Tibial nerve (tissue), 4 donors: ENCODE data around the gene DAD1. TPM values are rescaled to one million over a fixed set of nuclear protein-coding genes. Genes with fewer than 3 reads are reported as not detected.

Experiments used
- DNase-seq, 2 donors: peaks; one replicate each; pipeline ENCODE4 v3.0.0-alpha.2; 2019; ENCODE audit warnings: low spot score in 2 of 2
- H3K27ac ChIP-seq, 4 donors: fragments of 200-600 bp; sonication (generic) in 3 of 4; one replicate each; pipeline ENCODE4 v1.5.1; 2017 to 2019; ENCODE audit warnings: mild to moderate bottlenecking in 1 of 4
- H3K27me3 ChIP-seq, 2 donors: fragments of 200-600 bp; sonication (generic) in 1 of 2; one replicate each; pipeline versions ENCODE4 v1.5.1 to v1.6.0; 2017 to 2019
- H3K36me3 ChIP-seq, 3 donors: fragments of 200-600 bp; sonication (generic); one replicate each; pipeline ENCODE4 v1.5.1; 2018 to 2019
- H3K4me1 ChIP-seq, 4 donors: fragments of 200-600 bp; sonication (generic) in 3 of 4; one replicate each; pipeline ENCODE4 v1.5.1; 2017 to 2019
- H3K4me3 ChIP-seq, 4 donors: fragments of 200-600 bp; sonication (generic) in 3 of 4; one replicate each; pipeline ENCODE4 v1.5.1; 2017 to 2019; ENCODE audit warnings: mild to moderate bottlenecking in 1 of 4, moderate library complexity in 1 of 4
- H3K9me3 ChIP-seq, 4 donors: fragments of 200-600 bp; sonication (generic) in 3 of 4; one replicate each; pipeline ENCODE4 v1.5.1; 2017 to 2019
- EP300 ChIP-seq, 2 donors: sonication (generic); formaldehyde crosslinking; IDR thresholded peaks; one replicate each; pipeline ENCODE4 v1.6.1; 2017; ENCODE audit warnings: antibody characterized with exemption in 2 of 2, mild to moderate bottlenecking in 1 of 2
- POLR2A ChIP-seq, 2 donors: fragments of 450-650 bp; IDR thresholded peaks; one replicate each; pipeline ENCODE4 v1.6.1; 2017; ENCODE audit warnings: antibody characterized with exemption in 2 of 2, mild to moderate bottlenecking in 2 of 2, moderate library complexity in 2 of 2
- WGBS, 2 donors: methylation state at CpG; one replicate each; pipeline ENCODE4 v1.1.5; 2018; 5-methylcytosine and 5-hydroxymethylcytosine counted together
- total RNA-seq, 4 donors: library from RNA; depleted of rRNA; stranded (reverse); fragments of >200 nt; gene quantifications; one replicate each; pipeline ENCODE4 v1.1.0, GENCODE V29; 2016
- TF ChIP-seq, protein P1 (sequence below), 5 experiments: fragments of 200-600 bp in 3 of 5; fragments of 450-650 bp in 2 of 5; sonication (generic) in 3 of 5; IDR thresholded peaks; one replicate each; pipeline ENCODE4 v1.5.1; 2016 to 2019; ENCODE audit warnings: antibody characterized with exemption in 5 of 5, mild to moderate bottlenecking in 3 of 5, moderate library complexity in 2 of 5

DAD1 gene
- total RNA-seq, 4 donors from 2014 or later, result 128 to 254 (median 198) TPM

DNA sequence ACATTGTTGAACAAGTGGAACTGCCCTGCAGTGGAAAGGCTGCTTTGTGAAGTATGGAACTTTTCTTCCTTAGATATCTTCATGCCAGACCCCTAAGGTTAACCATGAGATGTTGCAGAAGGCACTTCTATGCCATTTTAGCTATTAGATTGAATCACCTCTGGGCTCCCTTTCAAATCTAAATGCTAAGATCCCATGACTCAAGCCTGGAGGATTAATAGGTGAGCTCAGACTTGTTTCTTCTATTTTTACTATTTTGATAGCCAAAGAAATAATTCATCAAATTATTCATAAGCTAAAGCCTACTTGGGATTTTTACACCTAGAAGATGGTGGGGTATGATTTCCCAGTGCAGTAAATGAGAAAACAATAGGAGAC is 64.3 kb downstream of the DAD1 start:
- H3K4me3 ChIP-seq, result no peak overlapping the region
- no peaks in the 10 kb centered on the region for H3K9me3 ChIP-seq
- TF ChIP-seq, protein P1, sequence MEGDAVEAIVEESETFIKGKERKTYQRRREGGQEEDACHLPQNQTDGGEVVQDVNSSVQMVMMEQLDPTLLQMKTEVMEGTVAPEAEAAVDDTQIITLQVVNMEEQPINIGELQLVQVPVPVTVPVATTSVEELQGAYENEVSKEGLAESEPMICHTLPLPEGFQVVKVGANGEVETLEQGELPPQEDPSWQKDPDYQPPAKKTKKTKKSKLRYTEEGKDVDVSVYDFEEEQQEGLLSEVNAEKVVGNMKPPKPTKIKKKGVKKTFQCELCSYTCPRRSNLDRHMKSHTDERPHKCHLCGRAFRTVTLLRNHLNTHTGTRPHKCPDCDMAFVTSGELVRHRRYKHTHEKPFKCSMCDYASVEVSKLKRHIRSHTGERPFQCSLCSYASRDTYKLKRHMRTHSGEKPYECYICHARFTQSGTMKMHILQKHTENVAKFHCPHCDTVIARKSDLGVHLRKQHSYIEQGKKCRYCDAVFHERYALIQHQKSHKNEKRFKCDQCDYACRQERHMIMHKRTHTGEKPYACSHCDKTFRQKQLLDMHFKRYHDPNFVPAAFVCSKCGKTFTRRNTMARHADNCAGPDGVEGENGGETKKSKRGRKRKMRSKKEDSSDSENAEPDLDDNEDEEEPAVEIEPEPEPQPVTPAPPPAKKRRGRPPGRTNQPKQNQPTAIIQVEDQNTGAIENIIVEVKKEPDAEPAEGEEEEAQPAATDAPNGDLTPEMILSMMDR (IDR thresholded peaks at IDR 0.05), result no peak
- TF ChIP-seq POLR2A (IDR thresholded peaks at IDR 0.05) (no peak), EP300 (IDR thresholded peaks at IDR 0.05) (no peak)
- peaks cover 0 to 8% (median 0%) of the 10 kb centered on the region in 4 donors for H3K4me1 ChIP-seq
- H3K36me3 ChIP-seq, result no peaks in the 10 kb centered on the region
- DNase-seq, result no peak
- no peak overlapping the region for H3K27ac ChIP-seq
- no peaks in the 10 kb centered on the region for H3K27me3 ChIP-seq

DNA sequence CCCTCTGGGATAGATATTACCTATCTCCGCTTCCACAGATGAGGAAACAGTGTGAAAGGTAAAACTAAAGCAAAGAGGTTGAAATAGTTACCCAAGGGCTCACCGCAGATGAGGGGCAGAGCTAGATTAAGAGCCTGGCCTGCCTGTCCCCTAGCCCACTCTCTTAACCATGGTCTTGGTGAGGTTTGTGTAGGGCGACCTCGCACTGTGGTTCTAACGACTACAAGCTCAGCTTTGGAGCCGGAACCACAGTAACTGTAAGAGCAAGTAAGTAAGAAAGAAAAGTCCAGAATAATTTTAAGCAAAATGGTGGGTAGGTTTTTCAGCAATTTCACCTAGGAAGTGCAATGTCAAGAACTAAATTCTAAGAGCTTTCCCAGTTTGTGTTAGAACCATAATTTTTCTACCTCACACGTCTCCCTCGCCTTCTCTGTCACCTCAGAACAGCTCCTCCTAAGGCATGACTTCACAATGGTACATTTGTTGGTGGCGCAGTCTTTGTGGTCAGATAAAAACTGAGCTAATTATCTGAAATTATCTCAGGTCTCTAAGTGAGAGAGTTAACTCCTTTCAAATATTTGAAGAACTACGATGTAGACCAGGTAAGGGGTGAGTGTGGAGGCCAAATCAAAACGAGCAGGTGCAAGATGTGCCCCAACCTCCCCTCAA is 64.8 kb downstream of the DAD1 start:
- H3K4me3 ChIP-seq, result no peak overlapping the region
- peaks cover 0 to 8% (median 0%) of the 10 kb centered on the region in 4 donors for H3K4me1 ChIP-seq
- no peak overlapping the region for H3K27ac ChIP-seq
- WGBS, 2 donors, result 89 to 90% methylated on average over 11 of the region's 11 CpGs
- no peak for DNase-seq
- no peaks in the 10 kb centered on the region for H3K36me3 ChIP-seq
- no peaks in the 10 kb centered on the region for H3K9me3 ChIP-seq
- H3K27me3 ChIP-seq, result no peaks in the 10 kb centered on the region
- TF ChIP-seq POLR2A (IDR thresholded peaks at IDR 0.05) (no peak), EP300 (IDR thresholded peaks at IDR 0.05) (no peak)
- TF ChIP-seq, protein P1 (IDR thresholded peaks at IDR 0.05), result no peak

DNA sequence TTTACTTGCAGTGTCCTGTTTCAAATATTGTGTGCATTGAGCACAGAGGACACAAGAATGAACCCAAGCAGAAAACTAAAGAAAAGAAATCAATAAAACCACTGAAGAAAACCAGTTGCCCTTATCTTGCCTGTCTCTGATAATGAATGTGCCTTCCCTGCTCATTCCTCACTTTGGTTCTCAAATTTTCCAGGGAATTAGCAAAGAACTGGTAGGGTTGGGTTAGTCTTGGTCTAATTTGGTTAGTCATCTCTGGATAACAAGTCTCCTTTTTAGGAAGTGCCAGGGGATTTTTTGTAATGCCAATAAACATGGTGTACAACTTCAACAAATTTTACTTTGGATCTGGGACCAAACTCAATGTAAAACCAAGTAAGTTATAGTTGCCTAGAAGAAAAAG is 65.7 kb downstream of the DAD1 start:
- Histone ChIP-seq H3K27me3 (no peaks in the 10 kb centered on the region), H3K27ac (no peak overlapping the region), H3K4me1 (peaks cover 0 to 8% (median 0%) of the 10 kb centered on the region in 4 donors), H3K9me3 (no peaks in the 10 kb centered on the region), H3K36me3 (no peaks in the 10 kb centered on the region), H3K4me3 (no peak overlapping the region)
- TF ChIP-seq EP300 (IDR thresholded peaks at IDR 0.05) (no peak), POLR2A (IDR thresholded peaks at IDR 0.05) (no peak)
- TF ChIP-seq, protein P1 (IDR thresholded peaks at IDR 0.05), result no peak
- DNase-seq, result no peak

DNA sequence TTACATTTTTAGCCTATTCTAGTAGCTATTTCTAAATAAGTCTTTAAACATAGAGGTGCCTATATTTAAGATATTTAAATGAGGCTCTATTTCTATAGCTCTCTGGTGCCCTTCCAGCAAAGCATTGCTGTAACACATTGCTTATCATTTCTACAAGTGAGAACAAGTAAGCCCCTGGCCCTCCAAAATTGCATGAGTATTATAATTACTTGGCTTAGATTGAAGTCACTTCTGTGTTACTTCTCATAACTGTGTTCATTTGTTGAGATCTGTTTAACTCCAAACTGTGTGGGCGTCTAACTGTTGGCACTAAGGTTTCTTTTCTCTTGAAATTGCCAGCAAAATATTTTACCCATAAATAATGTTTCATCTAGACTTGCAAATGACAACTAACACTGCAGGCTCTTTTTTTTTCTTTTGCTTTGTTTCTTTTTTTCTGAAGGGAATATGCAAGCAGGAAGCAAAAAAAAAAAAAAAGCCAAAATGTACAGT is 66.5 kb downstream of the DAD1 start:
- DNase-seq, result no peak
- WGBS, 2 donors, result 50 to 53% methylated on average over 1 of the region's 1 CpG
- H3K27ac ChIP-seq, result no peak overlapping the region
- H3K27me3 ChIP-seq, result no peaks in the 10 kb centered on the region
- no peaks in the 10 kb centered on the region for H3K9me3 ChIP-seq
- TF ChIP-seq EP300 (IDR thresholded peaks at IDR 0.05), result no peak
- TF ChIP-seq, protein P1 (IDR thresholded peaks at IDR 0.05), result no peak
- TF ChIP-seq POLR2A (IDR thresholded peaks at IDR 0.05), result no peak
- H3K36me3 ChIP-seq, result no peaks in the 10 kb centered on the region
- H3K4me1 ChIP-seq, result peaks cover 0 to 8% (median 0%) of the 10 kb centered on the region in 4 donors
- no peak overlapping the region for H3K4me3 ChIP-seq

DNA sequence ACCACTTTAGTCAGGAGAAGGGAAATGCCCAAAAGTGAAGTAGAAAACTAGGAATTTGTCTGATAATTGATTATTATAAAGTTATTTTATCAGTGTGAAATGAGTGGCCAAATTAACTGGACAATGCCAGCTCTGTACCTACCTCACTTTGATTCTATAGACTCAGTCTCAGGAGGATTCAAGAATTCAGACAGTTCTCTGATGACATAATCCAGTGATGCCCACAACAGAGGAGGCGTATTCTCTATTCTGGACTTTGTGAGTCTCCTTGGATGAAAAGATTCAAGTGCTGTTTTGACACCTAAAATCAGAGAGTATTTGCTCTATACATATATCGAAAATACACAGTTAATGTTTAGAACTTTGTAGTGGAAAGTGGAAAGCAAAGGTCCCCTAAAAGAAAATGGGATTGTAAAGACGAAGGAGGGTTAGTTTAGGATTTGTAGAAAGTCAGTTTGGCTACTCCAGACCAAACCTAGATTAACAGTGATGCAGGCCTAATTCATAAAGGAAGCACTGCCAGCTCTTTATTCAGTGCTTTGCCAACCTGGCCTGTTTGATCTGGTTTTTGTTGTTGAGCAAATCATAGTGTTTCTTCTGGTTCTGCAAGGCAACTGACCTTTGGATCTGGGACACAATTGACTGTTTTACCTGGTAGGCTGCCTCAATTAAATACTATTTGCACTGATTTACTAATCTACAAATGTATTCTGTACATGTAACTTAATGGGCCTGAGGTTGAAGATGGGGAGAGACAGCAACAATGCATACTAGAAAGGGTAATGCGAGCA is 67.4 kb downstream of the DAD1 start:
- Histone ChIP-seq H3K27ac (peak overlapping the region in 1 of 4 donors; percentile 6), H3K4me1 (peaks cover 0 to 11% (median 0%) of the 10 kb centered on the region in 4 donors), H3K9me3 (no peaks in the 10 kb centered on the region), H3K27me3 (no peaks in the 10 kb centered on the region), H3K36me3 (no peaks in the 10 kb centered on the region), H3K4me3 (no peak overlapping the region)
- DNase-seq, result no peak
- WGBS, 2 donors, result 70 to 94% methylated on average over 4 of the region's 4 CpGs
- TF ChIP-seq EP300 (IDR thresholded peaks at IDR 0.05) (no peak), POLR2A (IDR thresholded peaks at IDR 0.05) (no peak)
- TF ChIP-seq, protein P1 (IDR thresholded peaks at IDR 0.05), result no peak
